ENCODE measurements around the gene KANSL1.
"Not testable (repeated sequence)": the region's sequence is repeated elsewhere in the genome, so short reads cannot be mapped to it uniquely, and the experiment has no call there.

- TF ChIP-seq CTCF (conservative IDR thresholded peaks at IDR 0.05 in 1 of 2, IDR thresholded peaks at IDR 0.05 in 1 of 2; ENCODE audit: extremely low read depth in 1 of 2, insufficient read depth in 1 of 2, low read depth in 1 of 2, low read length in 2 of 2); EZH2 (IDR thresholded peaks at IDR 0.05; ENCODE audit: borderline replicate concordance, low read length): not testable (repeated sequence)
Measured at GRCh38 chr17:46019408-46019925, 173.8 kb downstream of the KANSL1 start.
